HepG2 (cell line): Measurements from ENCODE around the gene USP34. TPM values are rescaled to one million over a fixed set of nuclear protein-coding genes. Genes with fewer than 3 reads are reported as not detected.
A peak's percentile ranks its signal among the peaks of the same experiment; 100 is the strongest.

Source experiments
- CREB3 ChIP-seq: sonication (generic); formaldehyde crosslinking; IDR thresholded peaks from 2 replicates; pipeline ENCODE4 v1.5.0; 2020; ENCODE audit warnings: missing genetic modification reagents
- KLF11 ChIP-seq: IDR thresholded peaks from 2 replicates; pipeline ENCODE4 v1.6.1; 2016; ENCODE audit warnings: missing compliant biosample characterization
- KLF16 ChIP-seq, 2 experiments: sonication (generic) in 1 of 2; formaldehyde crosslinking in 1 of 2; IDR thresholded peaks; 2 replicates each; pipeline versions ENCODE4 v1.6.1 to v1.8.0; 2016 to 2023; ENCODE audit warnings: missing genetic modification reagents in 2 of 2, missing compliant biosample characterization in 1 of 2
- NPAS2 ChIP-seq: sonication (generic); formaldehyde crosslinking; IDR thresholded peaks from 2 replicates; pipeline ENCODE4 v1.8.0; 2022; ENCODE audit warnings: mild to moderate bottlenecking, missing genetic modification reagents, borderline replicate concordance
- NR2F1 ChIP-seq, 2 experiments: fragments of 450-650 bp in 1 of 2; formaldehyde crosslinking in 1 of 2; IDR thresholded peaks; 2 replicates each; pipeline versions ENCODE4 v1.5.0 to v1.6.1; 2016 to 2020; ENCODE audit warnings: mild to moderate bottlenecking in 1 of 2, missing compliant biosample characterization in 1 of 2, missing genetic modification reagents in 1 of 2, moderate library complexity in 1 of 2
- SMARCC2 ChIP-seq: fragments of 450-650 bp; IDR thresholded peaks from 2 replicates; pipeline ENCODE4 v1.6.1; 2017; ENCODE audit warnings: antibody characterized with exemption, mild to moderate bottlenecking
- XRCC5 ChIP-seq: fragments of 200-400 bp; formaldehyde crosslinking; optimal IDR thresholded peaks from 2 replicates; pipeline ENCODE3; 2017; ENCODE audit warnings: mild to moderate bottlenecking, low read length
- ZFP91 ChIP-seq: sonication (generic); formaldehyde crosslinking; IDR thresholded peaks from 2 replicates; pipeline ENCODE4 v1.9.0; 2022; ENCODE audit warnings: missing genetic modification reagents, mild to moderate bottlenecking, borderline replicate concordance
- ZMAT5 ChIP-seq: sonication (generic); formaldehyde crosslinking; IDR thresholded peaks from 2 replicates; pipeline ENCODE4 v1.5.0; 2020; ENCODE audit warnings: mild to moderate bottlenecking, low read depth, missing genetic modification reagents, borderline replicate concordance
- ZNF207 ChIP-seq: fragments of 450-650 bp; IDR thresholded peaks from 2 replicates; pipeline ENCODE4 v1.6.1; 2016; ENCODE audit warnings: antibody characterized with exemption, borderline replicate concordance
- ZNF550 ChIP-seq: sonication (generic); formaldehyde crosslinking; IDR thresholded peaks from 2 replicates; pipeline ENCODE4 v1.4.0; 2020; ENCODE audit warnings: mild to moderate bottlenecking, missing genetic modification reagents, borderline replicate concordance
- ZNF564 ChIP-seq: sonication (generic); formaldehyde crosslinking; IDR thresholded peaks from 2 replicates; pipeline ENCODE4 v1.8.1; 2023; ENCODE audit warnings: mild to moderate bottlenecking, missing genetic modification reagents
- ZNF639 ChIP-seq: conservative IDR thresholded peaks from 2 replicates; pipeline ENCODE4 v1.6.1; 2018; ENCODE audit warnings: missing genetic modification reagents
- ZNF724P ChIP-seq: sonication (generic); formaldehyde crosslinking; IDR thresholded peaks from 2 replicates; pipeline ENCODE4 v1.8.0; 2022; ENCODE audit warnings: missing genetic modification reagents, borderline replicate concordance
- polyA plus RNA-seq, 8 experiments: library from polyadenylated mRNA; depleted of rRNA in 3 of 8; stranded (reverse) in 7 of 8; unstranded in 1 of 8; fragments of >200 nt; fragmentation: Illumina TruSeq in 4 of 8; extraction: Trizol in 4 of 8; gene quantifications; 2 replicates each; pipeline versions ENCODE4 v1.2.1 to v1.2.3, GENCODE V29; 2011 to 2016; ENCODE audit warnings: low read depth in 4 of 8, missing spikeins in 1 of 8, mixed read lengths in 1 of 8; ENCODE audit not compliant: insufficient read depth in 1 of 8
- total RNA-seq, 5 experiments: library from RNA; depleted of rRNA; stranded (reverse); fragments of >200 nt; fragmentation: Illumina TruSeq; extraction: Trizol; gene quantifications; 2 replicates each; pipeline ENCODE4 v1.2.3, GENCODE V29; 2016; ENCODE audit warnings: low read depth in 1 of 5
- TF ChIP-seq, protein P1 (sequence below): sonication (generic); formaldehyde crosslinking; IDR thresholded peaks from 2 replicates; pipeline ENCODE4 v1.4.0; 2020; ENCODE audit warnings: missing genetic modification reagents, borderline replicate concordance
- TF ChIP-seq, protein P2 (sequence below): sonication (generic); formaldehyde crosslinking; IDR thresholded peaks from 2 replicates; pipeline ENCODE4 v1.5.0; 2020; ENCODE audit warnings: mild to moderate bottlenecking, missing genetic modification reagents

USP34 gene
- total and polyA plus RNA-seq, 2 of the 13 experiments (the other 11 are each of a cell fraction or from before 2014, with no cell fraction given) = 99.2 to 100 TPM

DNA sequence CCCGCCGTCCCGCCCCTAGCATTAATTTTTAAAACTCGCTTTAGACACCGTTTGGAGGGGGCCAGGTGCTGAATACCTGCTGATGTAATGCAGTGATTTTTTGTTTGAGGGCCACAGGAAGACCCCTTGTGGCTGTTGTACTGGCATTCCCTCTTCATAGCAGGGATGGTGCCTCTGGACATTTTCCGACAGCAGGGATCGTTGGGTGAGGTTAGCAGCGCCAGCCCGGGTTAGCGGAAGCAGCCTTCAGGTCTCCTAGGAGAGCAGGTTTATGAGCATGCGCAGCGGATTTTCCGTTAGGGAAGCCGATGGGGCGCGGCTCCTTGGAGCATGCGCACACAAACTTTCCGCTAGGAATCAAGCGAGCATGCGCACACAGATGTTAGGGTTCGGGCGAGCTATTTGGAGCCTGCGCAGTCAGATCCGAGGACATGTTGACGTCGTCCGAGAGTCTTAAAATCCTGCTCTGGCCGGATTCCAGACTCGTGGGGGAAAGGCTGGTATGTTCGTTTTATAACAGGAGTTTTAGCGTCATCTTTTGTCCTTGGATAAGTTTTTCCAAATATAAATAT is 326.1 kb downstream of the USP34 start (continued):
- TF ChIP-seq ZNF639 (CRISPR knock-in tag) (no peak), SMARCC2 (no peak), ZNF207 (no peak), CREB3 (CRISPR knock-in tag) (no peak), KLF16 (CRISPR knock-in tag; IDR thresholded peaks at IDR 0.05) (peak in 1 of 2 experiments; percentile 73; a peak in 2 of 4 replicates), ZFP91 (no peak), ZNF550 (no peak), ZNF564 (no peak), KLF11 (CRISPR knock-in tag) (peak; percentile 48; the same call in 1 of the 2 replicates), NPAS2 (CRISPR knock-in tag) (no peak), ZNF724P (no peak), NR2F1 (CRISPR knock-in tag; IDR thresholded peaks at IDR 0.05) (no peak; a peak in 1 of 4 replicates), ZMAT5 (CRISPR knock-in tag) (no peak), XRCC5 (peak; percentile 60)
- TF ChIP-seq, protein P1, sequence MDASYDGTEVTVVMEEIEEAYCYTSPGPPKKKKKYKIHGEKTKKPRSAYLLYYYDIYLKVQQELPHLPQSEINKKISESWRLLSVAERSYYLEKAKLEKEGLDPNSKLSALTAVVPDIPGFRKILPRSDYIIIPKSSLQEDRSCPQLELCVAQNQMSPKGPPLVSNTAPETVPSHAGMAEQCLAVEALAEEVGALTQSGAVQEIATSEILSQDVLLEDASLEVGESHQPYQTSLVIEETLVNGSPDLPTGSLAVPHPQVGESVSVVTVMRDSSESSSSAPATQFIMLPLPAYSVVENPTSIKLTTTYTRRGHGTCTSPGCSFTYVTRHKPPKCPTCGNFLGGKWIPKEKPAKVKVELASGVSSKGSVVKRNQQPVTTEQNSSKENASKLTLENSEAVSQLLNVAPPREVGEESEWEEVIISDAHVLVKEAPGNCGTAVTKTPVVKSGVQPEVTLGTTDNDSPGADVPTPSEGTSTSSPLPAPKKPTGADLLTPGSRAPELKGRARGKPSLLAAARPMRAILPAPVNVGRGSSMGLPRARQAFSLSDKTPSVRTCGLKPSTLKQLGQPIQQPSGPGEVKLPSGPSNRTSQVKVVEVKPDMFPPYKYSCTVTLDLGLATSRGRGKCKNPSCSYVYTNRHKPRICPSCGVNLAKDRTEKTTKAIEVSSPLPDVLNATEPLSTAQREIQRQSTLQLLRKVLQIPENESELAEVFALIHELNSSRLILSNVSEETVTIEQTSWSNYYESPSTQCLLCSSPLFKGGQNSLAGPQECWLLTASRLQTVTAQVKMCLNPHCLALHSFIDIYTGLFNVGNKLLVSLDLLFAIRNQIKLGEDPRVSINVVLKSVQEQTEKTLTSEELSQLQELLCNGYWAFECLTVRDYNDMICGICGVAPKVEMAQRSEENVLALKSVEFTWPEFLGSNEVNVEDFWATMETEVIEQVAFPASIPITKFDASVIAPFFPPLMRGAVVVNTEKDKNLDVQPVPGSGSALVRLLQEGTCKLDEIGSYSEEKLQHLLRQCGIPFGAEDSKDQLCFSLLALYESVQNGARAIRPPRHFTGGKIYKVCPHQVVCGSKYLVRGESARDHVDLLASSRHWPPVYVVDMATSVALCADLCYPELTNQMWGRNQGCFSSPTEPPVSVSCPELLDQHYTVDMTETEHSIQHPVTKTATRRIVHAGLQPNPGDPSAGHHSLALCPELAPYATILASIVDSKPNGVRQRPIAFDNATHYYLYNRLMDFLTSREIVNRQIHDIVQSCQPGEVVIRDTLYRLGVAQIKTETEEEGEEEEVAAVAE (CRISPR knock-in tag) = no peak; the same call in 1 of the 2 replicates
- TF ChIP-seq, protein P2, sequence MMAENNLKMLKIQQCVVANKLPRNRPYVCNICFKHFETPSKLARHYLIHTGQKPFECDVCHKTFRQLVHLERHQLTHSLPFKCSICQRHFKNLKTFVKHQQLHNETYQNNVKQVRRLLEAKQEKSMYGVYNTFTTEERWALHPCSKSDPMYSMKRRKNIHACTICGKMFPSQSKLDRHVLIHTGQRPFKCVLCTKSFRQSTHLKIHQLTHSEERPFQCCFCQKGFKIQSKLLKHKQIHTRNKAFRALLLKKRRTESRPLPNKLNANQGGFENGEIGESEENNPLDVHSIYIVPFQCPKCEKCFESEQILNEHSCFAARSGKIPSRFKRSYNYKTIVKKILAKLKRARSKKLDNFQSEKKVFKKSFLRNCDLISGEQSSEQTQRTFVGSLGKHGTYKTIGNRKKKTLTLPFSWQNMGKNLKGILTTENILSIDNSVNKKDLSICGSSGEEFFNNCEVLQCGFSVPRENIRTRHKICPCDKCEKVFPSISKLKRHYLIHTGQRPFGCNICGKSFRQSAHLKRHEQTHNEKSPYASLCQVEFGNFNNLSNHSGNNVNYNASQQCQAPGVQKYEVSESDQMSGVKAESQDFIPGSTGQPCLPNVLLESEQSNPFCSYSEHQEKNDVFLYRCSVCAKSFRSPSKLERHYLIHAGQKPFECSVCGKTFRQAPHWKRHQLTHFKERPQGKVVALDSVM (CRISPR knock-in tag) = 0 out of 2 replicates have a peak, but pooled peaks have one; percentile 32
